ENCODE results near the gene CCDC66.

Gene CCDC66

DNA sequence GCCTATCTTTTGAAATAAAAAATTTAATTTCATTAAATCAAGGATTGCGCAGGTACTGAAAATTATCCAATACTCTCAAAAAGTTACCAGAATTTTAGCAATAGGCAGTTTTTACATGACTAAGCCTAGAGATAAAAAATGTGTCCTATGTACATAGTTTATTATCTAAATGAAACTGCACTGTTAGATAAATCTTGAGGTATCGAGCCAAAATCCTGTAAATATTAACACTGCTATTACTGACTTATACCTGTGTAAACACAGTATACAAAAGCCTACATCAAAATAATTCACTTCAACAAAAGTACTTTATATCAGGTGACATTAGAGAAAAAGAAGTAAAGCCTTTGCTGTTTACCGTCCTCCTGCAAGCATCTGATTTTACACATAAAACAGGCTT is 65.4 kb downstream of the CCDC66 start:
- no peak for DNase-seq

DNA sequence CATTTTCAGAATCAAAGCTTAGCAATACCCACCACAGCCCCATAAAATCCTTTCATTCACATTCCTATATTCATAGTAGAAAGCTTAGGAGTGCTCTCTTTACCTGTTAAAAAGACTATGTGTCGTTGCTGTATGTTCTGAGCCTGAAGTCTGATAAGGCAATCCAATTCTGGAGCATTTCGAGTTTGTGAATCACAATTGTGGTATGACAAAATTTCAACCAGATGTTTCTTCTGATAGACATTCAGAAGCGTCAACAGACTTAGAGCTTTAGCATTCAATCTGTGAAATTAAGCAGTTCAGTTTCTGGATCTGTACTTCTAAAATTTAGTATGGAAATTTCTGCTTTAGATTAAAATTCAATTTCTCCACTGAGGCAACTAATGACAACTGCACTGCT is 67.8 kb downstream of the CCDC66 start:
- no peak for DNase-seq

DNA sequence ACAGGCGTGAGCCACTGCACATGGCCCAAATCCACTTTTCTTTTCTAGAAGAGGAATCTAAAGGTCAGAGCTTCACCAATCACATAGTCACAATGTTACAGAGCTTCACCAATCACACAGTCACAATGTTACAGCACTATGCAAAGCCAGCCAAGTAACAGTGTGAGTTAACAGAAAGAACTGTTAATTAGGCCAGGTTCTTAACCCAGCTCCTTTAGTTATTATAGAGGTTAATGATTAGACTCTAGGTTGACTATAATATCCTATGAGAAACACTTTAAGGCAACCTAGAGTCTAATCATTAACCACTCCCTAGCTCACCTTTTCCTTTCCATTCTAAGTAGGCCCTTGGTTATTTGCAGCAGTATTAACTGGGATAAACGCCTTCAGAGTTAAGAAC is 72.1 kb downstream of the CCDC66 start:
- no peak for DNase-seq

DNA sequence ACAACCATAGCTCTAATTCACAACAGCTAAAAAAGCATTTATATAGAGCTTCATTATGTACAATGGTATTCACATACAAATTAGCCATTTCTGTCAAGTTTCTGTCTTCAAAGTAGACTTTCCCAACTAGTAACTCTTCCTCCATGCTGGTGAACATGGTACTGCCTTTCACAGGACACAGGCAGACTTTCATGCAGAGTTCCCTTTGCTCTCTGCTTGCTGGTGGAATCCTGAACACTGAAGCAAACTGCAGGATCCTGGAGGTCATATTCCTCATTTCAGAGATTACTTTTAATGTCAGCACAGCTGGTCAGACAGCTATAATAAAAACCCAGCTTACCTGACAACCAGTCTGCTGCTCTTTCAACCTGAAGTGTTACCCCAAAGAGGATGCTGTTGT is 72.5 kb downstream of the CCDC66 start:
- no peak for DNase-seq

DNA sequence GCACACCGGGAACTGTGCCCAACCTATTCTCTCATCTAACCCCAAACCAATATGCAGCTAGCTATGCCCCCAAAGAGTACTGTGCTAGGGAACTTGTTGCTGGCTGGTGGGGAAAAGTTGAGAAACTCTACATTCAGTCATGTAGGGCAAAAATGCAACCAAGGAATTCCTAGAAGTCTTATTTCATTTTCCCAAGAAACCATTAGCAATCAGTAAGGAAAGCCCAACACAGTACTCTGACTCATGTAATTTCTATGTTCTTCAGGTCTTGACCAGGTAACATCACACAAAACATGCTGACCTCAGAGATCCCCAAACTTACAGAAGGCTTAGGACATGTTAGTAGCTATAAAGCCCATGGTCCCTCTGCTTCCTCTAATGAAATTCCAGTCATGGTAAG is 74.0 kb downstream of the CCDC66 start:
- DNase-seq: no peak

DNA sequence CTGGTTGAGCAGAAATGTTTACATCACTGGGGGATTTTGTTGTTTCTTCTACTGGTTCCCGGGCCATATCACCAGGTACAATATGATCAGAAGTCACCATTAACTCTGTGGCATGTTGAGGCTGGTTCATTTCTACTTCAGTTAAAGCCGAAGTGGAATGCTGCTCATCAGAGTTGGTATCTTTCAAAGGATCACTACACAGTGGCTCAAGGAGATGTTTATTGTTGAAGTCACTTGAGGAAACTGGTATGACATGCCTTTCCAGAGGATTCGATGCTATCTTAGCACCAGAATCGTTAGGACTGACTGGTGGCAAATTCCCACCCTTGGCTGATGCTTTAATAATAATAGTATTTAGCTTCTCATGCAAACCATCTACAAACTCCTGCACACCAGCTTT is 76.2 kb downstream of the CCDC66 start:
- DNase-seq: no peak

DNA sequence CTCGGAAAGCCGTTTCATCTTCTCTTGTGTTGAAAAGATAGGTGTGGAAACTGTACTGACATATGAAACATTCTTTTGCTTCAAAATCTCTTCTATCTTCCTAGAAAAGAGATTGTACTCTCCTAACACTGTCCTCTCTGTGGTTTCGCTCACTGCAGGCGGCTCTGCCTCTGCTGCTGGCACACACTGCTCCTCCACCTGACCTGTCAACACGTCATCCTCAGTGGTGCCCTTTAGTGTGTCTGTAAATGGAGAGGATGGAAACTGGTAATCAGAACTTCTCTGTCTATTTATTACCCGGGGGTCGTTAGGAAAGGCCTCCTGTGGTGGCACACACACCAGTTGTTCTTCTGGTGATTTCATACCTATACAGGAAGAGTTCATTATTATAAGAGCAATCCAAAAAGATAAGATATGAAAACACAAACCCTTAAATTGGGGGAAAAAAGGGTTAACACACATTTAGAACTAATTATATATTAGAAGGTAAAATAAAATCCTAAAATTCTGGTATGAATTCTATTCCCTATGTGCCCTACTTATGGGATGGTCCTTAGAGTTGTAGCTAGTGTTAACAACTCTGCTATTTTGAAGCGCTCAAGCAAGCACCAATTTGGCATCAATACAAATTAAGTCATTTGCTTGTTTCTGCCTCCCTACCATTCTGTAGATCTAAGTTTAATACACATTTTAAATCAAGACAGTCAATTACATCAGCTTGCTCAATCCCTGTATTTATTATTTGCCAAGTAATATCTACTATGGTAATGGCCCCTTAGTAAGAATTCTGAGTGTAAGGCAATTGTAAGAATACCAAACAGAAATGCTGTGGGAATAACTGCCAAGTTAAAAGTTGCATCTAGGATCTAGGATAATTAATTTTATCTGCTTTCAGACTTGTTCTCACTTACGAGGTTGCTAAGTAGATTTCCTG is 76.9 kb downstream of the CCDC66 start:
- no peak for DNase-seq

DNA sequence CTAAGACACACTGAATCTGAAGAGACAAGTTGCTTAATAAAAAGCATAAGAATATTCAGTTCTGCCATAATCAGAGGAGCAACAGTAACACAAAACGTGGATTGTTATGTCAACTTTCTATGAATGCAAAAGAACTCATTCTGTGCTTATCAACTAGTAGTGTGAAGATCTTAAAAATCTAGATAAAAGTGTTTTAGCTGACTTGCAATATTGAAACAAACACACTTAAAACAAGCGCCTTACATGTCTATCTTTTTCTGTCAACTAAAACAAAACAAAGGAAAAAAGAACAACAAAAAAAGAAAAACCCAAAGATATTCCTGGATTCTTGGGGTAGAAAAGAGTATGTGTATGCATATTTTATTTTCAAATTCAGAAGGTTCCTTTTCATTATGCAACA is 88.4 kb downstream of the CCDC66 start:
- no peak for DNase-seq

DNA sequence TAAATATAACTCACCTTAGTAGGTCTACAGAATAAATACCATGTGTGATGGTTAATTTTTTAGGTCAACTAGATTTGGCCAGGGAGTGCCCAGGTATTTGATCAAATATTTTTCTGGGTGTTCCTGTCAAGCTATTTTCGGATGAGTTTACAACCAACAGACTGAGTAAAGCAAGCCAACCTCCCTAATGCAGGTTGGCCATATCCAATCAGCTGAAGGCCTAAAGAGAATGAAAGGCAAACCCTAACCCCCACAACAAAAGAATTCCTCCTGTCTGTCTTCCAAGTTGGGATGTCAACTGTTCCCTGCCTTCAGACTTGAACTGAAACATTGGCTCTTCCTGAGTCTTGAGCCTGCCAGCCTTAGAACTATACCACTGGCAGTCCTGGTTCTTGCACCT is 97.5 kb downstream of the CCDC66 start:
- DNase-seq: no peak

DNA sequence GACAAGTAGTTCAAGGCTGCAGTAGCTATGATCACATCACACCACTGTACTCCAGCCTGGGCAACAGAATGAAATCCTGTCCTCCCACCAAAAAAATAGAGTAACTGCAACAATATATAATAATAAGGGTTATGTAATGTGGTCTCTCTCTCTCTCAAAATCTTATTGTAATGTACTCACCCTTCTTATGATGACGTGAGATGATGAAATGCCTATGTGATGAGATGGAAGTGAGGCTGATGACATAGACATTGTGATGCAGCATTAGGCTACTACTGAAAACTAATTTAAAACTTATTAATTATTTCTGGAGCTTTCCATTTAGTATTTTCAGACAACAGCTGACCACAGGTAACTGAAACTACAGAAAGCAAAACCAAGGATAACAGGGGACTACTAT is 98.7 kb downstream of the CCDC66 start:
- DNase-seq: no peak

DNA sequence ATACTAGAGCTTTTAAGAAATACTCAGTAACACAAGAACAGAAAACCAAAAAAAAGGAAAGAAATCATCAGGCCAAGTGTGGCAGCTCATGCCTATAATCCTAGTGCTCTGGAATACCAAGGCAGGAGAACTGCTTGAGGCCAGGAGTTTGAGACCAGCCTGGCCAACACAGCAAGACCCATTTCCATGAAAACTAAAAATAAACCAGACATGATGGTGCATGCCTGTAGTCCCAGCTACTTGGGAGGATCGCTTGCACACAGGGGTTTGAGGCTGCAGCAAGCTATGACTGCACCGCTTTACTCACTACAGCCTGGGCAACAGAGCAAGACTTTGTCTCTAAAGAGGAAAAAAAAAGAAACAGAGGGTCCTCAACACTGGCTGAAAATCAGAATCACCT is 107.8 kb downstream of the CCDC66 start:
- DNase-seq: no peak

DNA sequence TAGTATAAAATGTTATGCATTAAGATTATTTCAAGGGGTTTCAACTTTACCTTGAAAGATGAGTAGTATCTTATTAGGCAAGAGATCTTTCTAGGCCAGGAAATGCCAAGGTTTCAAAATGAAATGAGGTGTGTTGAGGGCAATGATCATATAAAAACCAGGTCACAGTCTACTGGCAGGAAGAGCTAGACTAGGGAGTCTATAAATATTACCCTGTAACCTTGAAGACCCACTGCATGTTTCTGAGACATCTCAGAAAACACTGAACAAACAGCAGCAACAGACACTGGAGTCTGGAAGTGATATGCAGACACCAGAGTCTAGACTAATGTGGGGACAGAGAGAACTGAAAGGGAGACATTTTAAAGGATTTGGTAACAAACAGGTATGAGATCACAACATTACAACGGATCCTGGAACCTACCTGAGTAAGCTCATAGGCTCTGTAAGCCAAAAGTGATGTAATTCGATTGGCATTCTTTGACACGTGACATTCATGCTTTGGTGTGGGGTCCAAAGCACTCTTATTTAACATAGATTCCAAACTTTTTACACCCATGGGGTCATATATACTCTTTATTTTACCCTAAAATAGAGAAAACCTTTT is 111.1 kb downstream of the CCDC66 start:
- no peak for DNase-seq

Measured in stimulated activated CD4-positive, alpha-beta T cell treated with anti-CD3 and anti-CD28 coated beads, Interleukin-1b, Interleukin-23, amount 100 ng/mL, for 48 hours (primary cell).